Measurements from ENCODE around the gene SNRNP35.
"Not testable (repeated sequence)": the region's sequence is repeated elsewhere in the genome, so short reads cannot be mapped to it uniquely, and the experiment has no call there.

The SNRNP35 gene

DNA sequence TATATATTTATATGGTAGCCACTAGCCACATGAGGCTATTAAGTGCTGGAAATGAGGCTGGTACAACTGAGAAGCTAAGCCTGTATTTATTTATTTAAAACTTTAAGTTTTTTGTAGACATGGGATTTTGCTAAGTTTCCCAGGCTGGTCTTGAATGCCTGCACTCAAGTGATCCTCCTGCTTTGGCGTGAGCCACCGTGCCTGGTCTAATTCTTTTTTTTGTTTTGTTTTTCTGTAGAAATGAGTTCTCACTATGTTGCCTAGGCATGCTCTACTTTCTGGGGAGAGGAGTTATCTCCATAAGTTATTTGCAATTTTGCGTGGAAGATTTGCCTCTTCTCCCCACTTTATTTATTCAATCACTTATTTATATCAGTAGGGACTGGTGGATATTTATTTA, 4.8 kb upstream of the SNRNP35 start:
- H3K27ac ChIP-seq (ENCODE audit: low read length), result no peak overlapping the region
- H3K4me1 ChIP-seq (ENCODE audit: insufficient read depth, low read length), result no peaks in the 10 kb centered on the region
- H3K9ac ChIP-seq (ENCODE audit: low read depth, low read length), result no peak overlapping the region
- no peaks in the 10 kb centered on the region for H3K36me3 ChIP-seq (ENCODE audit: insufficient read depth, low read depth, low read length)
- no peaks in the 10 kb centered on the region for H3K9me3 ChIP-seq (ENCODE audit: insufficient read depth, low read depth, low read length)
- H3K27me3 ChIP-seq (ENCODE audit: insufficient read depth, low read length), result no peaks in the 10 kb centered on the region
- no peak overlapping the region for H3K4me3 ChIP-seq (ENCODE audit: low read length)

DNA sequence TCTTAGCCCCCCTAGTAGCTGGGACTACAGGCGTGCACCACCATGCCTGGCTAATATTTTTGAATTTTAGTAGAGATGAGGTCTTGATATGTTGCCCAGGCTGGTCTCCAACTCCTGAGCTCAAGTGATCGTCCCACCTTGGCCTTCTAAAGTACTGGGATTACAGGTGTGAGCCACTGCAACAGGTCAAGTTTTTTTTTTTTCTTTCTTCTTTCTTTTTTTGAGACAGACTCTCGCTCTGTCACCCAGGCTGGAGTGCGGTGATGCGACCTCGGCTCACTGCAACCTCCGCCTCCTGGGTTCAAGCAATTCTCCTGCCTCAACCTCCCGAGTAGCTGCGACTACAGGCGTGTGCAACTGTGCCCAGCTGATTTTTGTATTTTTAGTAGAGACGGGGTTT, 5.2 kb downstream of the SNRNP35 start:
- not testable (repeated sequence) for H3K9ac ChIP-seq (ENCODE audit: low read depth, low read length); H3K4me3 ChIP-seq (ENCODE audit: low read length); H3K9me3 ChIP-seq (ENCODE audit: insufficient read depth, low read depth, low read length); H3K36me3 ChIP-seq (ENCODE audit: insufficient read depth, low read depth, low read length); H3K27ac ChIP-seq (ENCODE audit: low read length); H3K4me1 ChIP-seq (ENCODE audit: insufficient read depth, low read length); H3K27me3 ChIP-seq (ENCODE audit: insufficient read depth, low read length)

GRCh38 chr12:123465084-123465483, 7.1 kb downstream of the SNRNP35 start:
- H3K36me3 ChIP-seq (ENCODE audit: insufficient read depth, low read depth, low read length), result peaks cover 7% of the 10 kb centered on the region; the same call in 1 of the 2 replicates
- no peaks in the 10 kb centered on the region for H3K4me1 ChIP-seq (ENCODE audit: insufficient read depth, low read length)
- no peak overlapping the region for H3K9ac ChIP-seq (ENCODE audit: low read depth, low read length)

GRCh38 chr12:123468786-123469185, 10.8 kb downstream of the SNRNP35 start:
- Histone ChIP-seq H3K27me3 (ENCODE audit: insufficient read depth, low read length) (no peaks in the 10 kb centered on the region), H3K4me1 (ENCODE audit: insufficient read depth, low read length) (no peaks in the 10 kb centered on the region), H3K4me3 (ENCODE audit: low read length) (no peak overlapping the region), H3K9ac (ENCODE audit: low read depth, low read length) (no peak overlapping the region), H3K9me3 (ENCODE audit: insufficient read depth, low read depth, low read length) (no peaks in the 10 kb centered on the region), H3K36me3 (ENCODE audit: insufficient read depth, low read depth, low read length) (peaks cover 19% of the 10 kb centered on the region; the same call in 1 of the 2 replicates), H3K27ac (ENCODE audit: low read length) (no peak overlapping the region)

More at GRCh38 chr12:123465084-123465483, 7.1 kb downstream of the SNRNP35 start:
- no peak overlapping the region for H3K27ac ChIP-seq (ENCODE audit: low read length)
- H3K9me3 ChIP-seq (ENCODE audit: insufficient read depth, low read depth, low read length), result no peaks in the 10 kb centered on the region
- H3K27me3 ChIP-seq (ENCODE audit: insufficient read depth, low read length), result no peaks in the 10 kb centered on the region
- no peak overlapping the region for H3K4me3 ChIP-seq (ENCODE audit: low read length)

GRCh38 chr12:123469978-123470377, 12.0 kb downstream of the SNRNP35 start:
- Histone ChIP-seq H3K9me3 (ENCODE audit: insufficient read depth, low read depth, low read length) (no peaks in the 10 kb centered on the region), H3K27me3 (ENCODE audit: insufficient read depth, low read length) (no peaks in the 10 kb centered on the region), H3K36me3 (ENCODE audit: insufficient read depth, low read depth, low read length) (peaks cover 19% of the 10 kb centered on the region; the same call in 1 of the 2 replicates), H3K4me3 (ENCODE audit: low read length) (no peak overlapping the region), H3K4me1 (ENCODE audit: insufficient read depth, low read length) (no peaks in the 10 kb centered on the region), H3K27ac (ENCODE audit: low read length) (no peak overlapping the region), H3K9ac (ENCODE audit: low read depth, low read length) (no peak overlapping the region)

DNA sequence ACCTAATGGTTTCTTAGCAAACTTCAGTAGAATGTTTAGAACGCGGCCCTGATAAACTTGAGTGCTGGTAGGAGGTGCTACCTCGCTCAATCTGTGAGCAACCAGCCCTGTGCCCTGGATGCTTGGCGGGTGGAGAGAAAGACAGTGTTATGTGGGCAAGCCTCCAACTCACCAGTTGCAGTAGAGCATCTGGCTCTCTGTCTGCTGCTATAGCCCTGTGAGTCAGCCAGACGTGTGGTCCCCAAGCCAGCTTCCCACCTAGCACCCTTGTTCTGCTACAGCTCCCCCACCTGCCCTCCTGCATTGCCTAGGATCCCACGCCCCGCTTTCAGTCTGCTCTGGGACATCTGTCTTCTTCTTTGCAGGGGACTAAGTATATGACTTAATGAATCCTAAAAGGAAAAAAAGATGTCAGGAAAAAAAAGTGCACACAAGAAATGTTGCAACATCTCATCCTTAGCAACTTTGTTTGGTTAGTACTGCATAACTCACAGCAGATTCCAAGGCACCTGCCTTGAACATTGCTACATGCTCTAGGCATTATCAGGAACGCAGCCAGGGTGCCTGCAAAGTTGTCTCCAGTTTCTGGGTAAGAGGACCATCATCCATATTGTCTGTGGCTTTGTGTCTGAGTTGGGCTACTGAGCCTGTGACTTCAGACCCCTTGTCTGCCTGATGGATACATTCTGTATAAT, 13.6 kb downstream of the SNRNP35 start:
- Histone ChIP-seq H3K4me1 (ENCODE audit: insufficient read depth, low read length) (no peaks in the 10 kb centered on the region), H3K9ac (ENCODE audit: low read depth, low read length) (no peak overlapping the region), H3K27me3 (ENCODE audit: insufficient read depth, low read length) (no peaks in the 10 kb centered on the region), H3K27ac (ENCODE audit: low read length) (no peak overlapping the region), H3K36me3 (ENCODE audit: insufficient read depth, low read depth, low read length) (peaks cover 16% of the 10 kb centered on the region; the same call in 1 of the 2 replicates), H3K9me3 (ENCODE audit: insufficient read depth, low read depth, low read length) (no peaks in the 10 kb centered on the region), H3K4me3 (ENCODE audit: low read length) (no peak overlapping the region)

DNA sequence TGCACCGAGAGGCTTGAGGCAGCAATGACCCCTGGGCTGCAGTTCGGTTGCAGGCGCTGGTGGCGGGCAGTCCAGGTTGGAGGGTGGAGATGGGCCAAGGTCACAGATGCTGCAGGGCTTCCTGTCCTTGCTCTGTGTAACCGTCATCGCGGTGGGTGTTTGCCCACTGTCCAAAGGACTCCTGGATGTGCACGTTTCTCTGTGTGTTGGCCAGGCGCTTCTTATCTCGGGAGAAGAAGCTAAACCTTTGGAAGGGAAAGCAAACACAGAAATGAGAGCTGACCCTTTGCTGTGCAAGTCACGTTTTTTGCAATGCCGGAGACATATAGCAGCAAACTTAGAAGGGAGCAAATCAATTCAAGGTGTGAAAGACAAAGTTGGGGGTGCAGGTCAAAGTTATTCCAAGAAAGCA, 14.5 kb downstream of the SNRNP35 start:
- Histone ChIP-seq H3K27ac (ENCODE audit: low read length) (no peak overlapping the region), H3K36me3 (ENCODE audit: insufficient read depth, low read depth, low read length) (peaks cover 12% of the 10 kb centered on the region; the same call in 1 of the 2 replicates), H3K9me3 (ENCODE audit: insufficient read depth, low read depth, low read length) (no peaks in the 10 kb centered on the region), H3K4me1 (ENCODE audit: insufficient read depth, low read length) (no peaks in the 10 kb centered on the region), H3K27me3 (ENCODE audit: insufficient read depth, low read length) (no peaks in the 10 kb centered on the region), H3K4me3 (ENCODE audit: low read length) (no peak overlapping the region), H3K9ac (ENCODE audit: low read depth, low read length) (no peak overlapping the region)

GRCh38 chr12:123474485-123475245, 16.7 kb downstream of the SNRNP35 start:
- Histone ChIP-seq H3K4me1 (ENCODE audit: insufficient read depth, low read length) (no peaks in the 10 kb centered on the region), H3K36me3 (ENCODE audit: insufficient read depth, low read depth, low read length) (peaks cover 12% of the 10 kb centered on the region; the same call in 1 of the 2 replicates), H3K27me3 (ENCODE audit: insufficient read depth, low read length) (no peaks in the 10 kb centered on the region), H3K4me3 (ENCODE audit: low read length) (no peak overlapping the region), H3K9ac (ENCODE audit: low read depth, low read length) (no peak overlapping the region), H3K27ac (ENCODE audit: low read length) (no peak overlapping the region), H3K9me3 (ENCODE audit: insufficient read depth, low read depth, low read length) (no peaks in the 10 kb centered on the region)

DNA sequence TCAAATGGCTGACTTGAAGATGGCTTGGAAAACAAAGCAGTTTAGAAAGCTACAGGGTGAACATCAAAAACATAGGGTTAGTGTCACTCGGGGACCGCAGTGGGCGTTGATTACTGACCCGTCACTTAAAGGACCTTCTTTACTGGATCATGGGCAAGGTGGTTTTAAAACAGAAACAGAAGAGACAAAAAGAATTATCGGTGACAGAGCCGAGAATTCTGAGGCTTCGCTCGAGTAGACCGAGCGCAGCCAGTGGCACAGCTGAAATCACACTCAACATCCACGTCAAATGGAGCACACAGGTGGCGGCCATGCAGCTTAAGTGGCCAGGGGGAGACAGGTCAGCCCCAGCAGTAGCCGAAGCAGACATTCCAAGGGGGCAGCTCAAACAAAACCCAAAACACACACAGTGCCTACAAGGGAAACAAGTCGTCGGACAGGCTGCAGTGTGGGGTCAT, 17.3 kb downstream of the SNRNP35 start:
- H3K9me3 ChIP-seq (ENCODE audit: insufficient read depth, low read depth, low read length), result no peaks in the 10 kb centered on the region
- H3K36me3 ChIP-seq (ENCODE audit: insufficient read depth, low read depth, low read length), result peaks cover 12% of the 10 kb centered on the region; the same call in 1 of the 2 replicates
- no peak overlapping the region for H3K4me3 ChIP-seq (ENCODE audit: low read length)
- no peak overlapping the region for H3K27ac ChIP-seq (ENCODE audit: low read length)
- H3K9ac ChIP-seq (ENCODE audit: low read depth, low read length), result no peak overlapping the region
- no peaks in the 10 kb centered on the region for H3K27me3 ChIP-seq (ENCODE audit: insufficient read depth, low read length)
- no peaks in the 10 kb centered on the region for H3K4me1 ChIP-seq (ENCODE audit: insufficient read depth, low read length)

- Histone ChIP-seq H3K9me3 (ENCODE audit: insufficient read depth, low read depth, low read length) (no peaks in the 10 kb centered on the region), H3K9ac (ENCODE audit: low read depth, low read length) (no peak overlapping the region), H3K4me3 (ENCODE audit: low read length) (no peak overlapping the region), H3K36me3 (ENCODE audit: insufficient read depth, low read depth, low read length) (no peaks in the 10 kb centered on the region), H3K4me1 (ENCODE audit: insufficient read depth, low read length) (no peaks in the 10 kb centered on the region), H3K27ac (ENCODE audit: low read length) (no peak overlapping the region), H3K27me3 (ENCODE audit: insufficient read depth, low read length) (no peaks in the 10 kb centered on the region)
Observed at GRCh38 chr12:123478069-123478468, 20.1 kb downstream of the SNRNP35 start.

DNA sequence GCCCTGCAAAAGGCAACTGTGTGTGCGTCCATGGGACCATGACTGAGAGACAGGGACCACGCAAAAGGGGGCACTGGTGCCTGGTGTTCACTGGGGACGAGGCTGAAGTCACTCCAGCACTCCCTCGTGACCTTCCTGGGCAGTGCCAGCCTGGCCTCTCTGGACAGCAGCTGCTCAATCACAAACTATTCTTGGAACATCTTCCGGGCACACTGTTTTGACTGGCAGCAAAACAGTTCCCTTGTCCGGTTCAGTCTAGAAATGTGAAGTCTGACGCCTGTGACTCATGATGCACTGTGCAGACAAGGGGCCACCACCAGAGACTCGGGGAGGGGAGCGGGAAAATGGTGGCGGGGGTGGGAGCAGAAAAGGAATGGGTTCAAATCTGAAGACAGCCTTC, 20.8 kb downstream of the SNRNP35 start:
- no peak overlapping the region for H3K9ac ChIP-seq (ENCODE audit: low read depth, low read length)
- H3K4me3 ChIP-seq (ENCODE audit: low read length), result no peak overlapping the region
- H3K27ac ChIP-seq (ENCODE audit: low read length), result no peak overlapping the region
- H3K27me3 ChIP-seq (ENCODE audit: insufficient read depth, low read length), result no peaks in the 10 kb centered on the region
- H3K4me1 ChIP-seq (ENCODE audit: insufficient read depth, low read length), result no peaks in the 10 kb centered on the region
- no peaks in the 10 kb centered on the region for H3K36me3 ChIP-seq (ENCODE audit: insufficient read depth, low read depth, low read length)
- no peaks in the 10 kb centered on the region for H3K9me3 ChIP-seq (ENCODE audit: insufficient read depth, low read depth, low read length)

Data from iPS-20b (cell line).